A673 (cell line): ENCODE results near the gene MT1G.

Experiments used
- CTCF ChIP-seq: fragments of 300-800, 200-600 bp; sonication (generic); conservative IDR thresholded peaks from 2 replicates; pipeline ENCODE4 v1.5.1; 2017; ENCODE audit warnings: low read depth, mild to moderate bottlenecking, antibody characterized with exemption, low read length, moderate library complexity, mixed read lengths
- EZH2 ChIP-seq: fragments of 200-600 bp; sonication (generic); IDR thresholded peaks from 2 replicates; pipeline ENCODE4 v1.6.1; 2017; ENCODE audit warnings: borderline replicate concordance, low read depth, mild to moderate bottlenecking, mixed read lengths, antibody characterized with exemption, low read length; ENCODE audit not compliant: poor library complexity, severe bottlenecking

DNA sequence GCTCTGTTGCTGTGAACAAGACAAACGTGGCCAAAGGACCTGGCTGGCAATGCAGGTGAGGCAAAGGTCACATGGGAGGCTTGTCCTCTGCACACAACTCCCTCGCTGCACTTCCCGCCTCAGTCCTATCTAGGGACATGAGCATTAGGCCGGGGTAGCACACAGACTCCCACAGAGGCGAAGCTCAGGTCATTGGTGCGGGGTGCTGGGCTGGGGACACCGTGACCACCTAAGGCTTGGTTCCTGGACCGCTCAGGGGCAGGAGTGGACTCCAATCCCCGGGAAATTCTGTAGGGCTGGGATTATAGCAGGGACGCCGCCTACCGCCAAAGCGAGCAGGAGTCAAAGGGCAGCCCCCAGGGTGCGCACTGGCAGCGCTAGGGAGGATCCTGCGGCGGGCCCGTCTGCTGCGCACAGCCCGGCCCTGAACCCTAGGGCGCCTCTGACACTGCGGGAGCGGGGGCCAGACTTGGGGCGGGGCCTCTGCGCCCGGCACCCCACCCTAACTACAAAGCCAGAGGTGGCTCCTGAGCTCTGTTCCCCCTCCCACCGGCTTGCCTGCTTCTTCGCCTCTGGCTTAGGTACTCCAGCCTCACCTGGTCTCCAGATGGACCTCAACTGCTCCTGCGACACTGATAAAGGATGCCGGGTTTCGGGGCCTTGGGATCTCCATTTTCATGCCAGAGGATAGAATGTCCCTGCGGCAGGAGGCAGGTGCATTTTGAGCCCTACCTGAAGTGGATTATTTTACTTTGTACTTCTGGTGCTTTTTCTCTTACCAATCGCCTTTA is 20.0 kb downstream of the MT1G start:
- TF ChIP-seq CTCF (no peak), EZH2 (no peak)
